Muscle of leg (tissue), 11 donors: Measurements from ENCODE around the gene STXBP5. TPM values are rescaled to one million over a fixed set of nuclear protein-coding genes. Genes with fewer than 3 reads are reported as not detected.
A peak's percentile ranks its signal among the peaks of the same experiment; 100 is the strongest.

Source experiments
- DNase-seq: peaks from one replicate; pipeline ENCODE4 v3.0.0; 2013
- H3K27ac ChIP-seq: one replicate; pipeline ENCODE4 v1.5.1; 2013; ENCODE audit warnings: mild to moderate bottlenecking, low read length, control low read depth
- H3K27me3 ChIP-seq: one replicate; pipeline ENCODE4 v1.6.1; 2013; ENCODE audit warnings: low read length; ENCODE audit not compliant: control insufficient read depth, insufficient read depth
- H3K36me3 ChIP-seq: one replicate; pipeline ENCODE4 v1.6.1; 2013; ENCODE audit warnings: low read length; ENCODE audit not compliant: control insufficient read depth, insufficient read depth
- H3K4me1 ChIP-seq: one replicate; pipeline ENCODE4 v1.6.1; 2013; ENCODE audit warnings: low read length; ENCODE audit not compliant: control insufficient read depth, insufficient read depth
- H3K4me3 ChIP-seq: one replicate; pipeline ENCODE4 v1.5.1; 2013; ENCODE audit warnings: low read length, control low read depth
- H3K9me3 ChIP-seq: replicated peaks from 2 replicates; pipeline ENCODE4 v1.6.1; 2013; ENCODE audit warnings: low read depth, low read length; ENCODE audit not compliant: control insufficient read depth
- WGBS: methylation state at CpG from one replicate; pipeline ENCODE4 v1.1.5; 2013; ENCODE audit warnings: missing lambda C conversion rate; ENCODE audit not compliant: insufficient coverage; 5-methylcytosine and 5-hydroxymethylcytosine counted together
- polyA plus RNA-seq, 8 donors: library from polyadenylated mRNA; unstranded; fragments of 120-200 nt; gene quantifications; one replicate each; pipeline versions ENCODE4 v1.2.1 to v1.2.3, GENCODE V29; 2013; ENCODE audit warnings: inconsistent platforms in 1 of 8, low replicate concordance in 1 of 8; ENCODE audit not compliant: insufficient read length in 8 of 8, insufficient read depth in 1 of 8
- total RNA-seq: library from RNA; stranded (reverse); fragments of 120-200 nt; gene quantifications from one replicate; pipeline ENCODE4 v1.2.4, GENCODE V29; 2013

STXBP5 gene
- total and polyA plus RNA-seq, 9 donors: 9.8 to 15.7 (median 11.5) TPM

- Histone ChIP-seq H3K4me3 (no peak overlapping the region), H3K27ac (no peak overlapping the region), H3K9me3 (no peaks in the 10 kb centered on the region), H3K27me3 (no peaks in the 10 kb centered on the region), H3K36me3 (no peaks in the 10 kb centered on the region), H3K4me1 (no peaks in the 10 kb centered on the region)
- no CpG with 5 or more reads among the region's 3 CpGs for WGBS
- no peak for DNase-seq
Measured at GRCh38 chr6:147195987-147196386, 8.2 kb upstream of the STXBP5 start.

- DNase-seq: no peak
- Histone ChIP-seq H3K4me3 (no peak overlapping the region), H3K27me3 (no peaks in the 10 kb centered on the region), H3K9me3 (no peaks in the 10 kb centered on the region), H3K27ac (no peak overlapping the region), H3K4me1 (peaks cover 8% of the 10 kb centered on the region), H3K36me3 (no peaks in the 10 kb centered on the region)
- no CpG with 5 or more reads among the region's 1 CpG for WGBS
Measured at GRCh38 chr6:147200711-147201110, 3.5 kb upstream of the STXBP5 start.

- peak overlapping the region; percentile 0 for H3K27ac ChIP-seq
- H3K4me1 ChIP-seq: peaks cover 9% of the 10 kb centered on the region
- peak; percentile 53 for DNase-seq
- no peaks in the 10 kb centered on the region for H3K36me3 ChIP-seq
- H3K27me3 ChIP-seq: no peaks in the 10 kb centered on the region
- peak overlapping the region; percentile 88 for H3K4me3 ChIP-seq
- H3K9me3 ChIP-seq: no peaks in the 10 kb centered on the region
- WGBS: 12% methylated on average over 8 of the region's 16 CpGs
Measured at GRCh38 chr6:147201885-147202515, 2.2 kb upstream of the STXBP5 start.

GRCh38 chr6:147202516-147203310 is 1.5 kb upstream of the STXBP5 start:
- Histone ChIP-seq H3K36me3 (no peaks in the 10 kb centered on the region), H3K4me3 (peak overlapping the region; percentile 88), H3K27ac (peak overlapping the region; percentile 97), H3K9me3 (no peaks in the 10 kb centered on the region), H3K27me3 (no peaks in the 10 kb centered on the region), H3K4me1 (peaks cover 9% of the 10 kb centered on the region)
- peak; percentile 99 for DNase-seq
- under 1% methylated on average over 39 of the region's 40 CpGs for WGBS

- no peaks in the 10 kb centered on the region for H3K27me3 ChIP-seq
- no peaks in the 10 kb centered on the region for H3K36me3 ChIP-seq
- peak overlapping the region; percentile 88 for H3K4me3 ChIP-seq
- under 1% methylated on average over 70 of the region's 74 CpGs for WGBS
- no peaks in the 10 kb centered on the region for H3K9me3 ChIP-seq
- peak overlapping the region; percentile 97 for H3K27ac ChIP-seq
- peaks cover 9% of the 10 kb centered on the region for H3K4me1 ChIP-seq
- peak; percentile 86 for DNase-seq
Measured at GRCh38 chr6:147203311-147204059, 732 bp upstream of the STXBP5 start.

GRCh38 chr6:147204843-147205311 is 660 bp downstream of the STXBP5 start:
- H3K36me3 ChIP-seq: no peaks in the 10 kb centered on the region
- no peaks in the 10 kb centered on the region for H3K27me3 ChIP-seq
- H3K4me1 ChIP-seq: peaks cover 9% of the 10 kb centered on the region
- no peaks in the 10 kb centered on the region for H3K9me3 ChIP-seq
- no peak for DNase-seq
- WGBS: no CpG with 5 or more reads among the region's 11 CpGs
- H3K4me3 ChIP-seq: peak overlapping the region; percentile 92
- peak overlapping the region; percentile 92 for H3K27ac ChIP-seq

- Histone ChIP-seq H3K4me3 (no peak overlapping the region), H3K4me1 (peaks cover 9% of the 10 kb centered on the region), H3K36me3 (no peaks in the 10 kb centered on the region), H3K27ac (no peak overlapping the region), H3K9me3 (no peaks in the 10 kb centered on the region), H3K27me3 (no peaks in the 10 kb centered on the region)
- DNase-seq: no peak
- no CpG with 5 or more reads among the region's 5 CpGs for WGBS
Measured at GRCh38 chr6:147205690-147206600, 1.7 kb downstream of the STXBP5 start.

GRCh38 chr6:147207351-147207750 is 3.1 kb downstream of the STXBP5 start:
- Histone ChIP-seq H3K27me3 (no peaks in the 10 kb centered on the region), H3K27ac (no peak overlapping the region), H3K9me3 (no peaks in the 10 kb centered on the region), H3K36me3 (no peaks in the 10 kb centered on the region), H3K4me1 (peaks cover 9% of the 10 kb centered on the region), H3K4me3 (no peak overlapping the region)
- DNase-seq: no peak
- WGBS: 59% methylated on average over 4 of the region's 6 CpGs

GRCh38 chr6:147207837-147208754 is 3.9 kb downstream of the STXBP5 start:
- no CpG with 5 or more reads among the region's 4 CpGs for WGBS
- Histone ChIP-seq H3K4me3 (no peak overlapping the region), H3K27ac (no peak overlapping the region), H3K4me1 (peaks cover 5% of the 10 kb centered on the region), H3K27me3 (no peaks in the 10 kb centered on the region), H3K9me3 (no peaks in the 10 kb centered on the region), H3K36me3 (no peaks in the 10 kb centered on the region)
- no peak for DNase-seq
